T-helper 9 cell (primary cell): ENCODE measurements around the gene POLG2.

Experiments used
- DNase-seq: peaks from one replicate; pipeline ENCODE4 v3.0.0-alpha.2; 2020
- total RNA-seq, 2 donors: gene quantifications; one replicate each; lab custom pipeline; 2026; lab: John Stamatoyannopoulos, UW

POLG2 gene
- 34.2 to 35.0 reads per million in 2 donors for total RNA-seq

DNA sequence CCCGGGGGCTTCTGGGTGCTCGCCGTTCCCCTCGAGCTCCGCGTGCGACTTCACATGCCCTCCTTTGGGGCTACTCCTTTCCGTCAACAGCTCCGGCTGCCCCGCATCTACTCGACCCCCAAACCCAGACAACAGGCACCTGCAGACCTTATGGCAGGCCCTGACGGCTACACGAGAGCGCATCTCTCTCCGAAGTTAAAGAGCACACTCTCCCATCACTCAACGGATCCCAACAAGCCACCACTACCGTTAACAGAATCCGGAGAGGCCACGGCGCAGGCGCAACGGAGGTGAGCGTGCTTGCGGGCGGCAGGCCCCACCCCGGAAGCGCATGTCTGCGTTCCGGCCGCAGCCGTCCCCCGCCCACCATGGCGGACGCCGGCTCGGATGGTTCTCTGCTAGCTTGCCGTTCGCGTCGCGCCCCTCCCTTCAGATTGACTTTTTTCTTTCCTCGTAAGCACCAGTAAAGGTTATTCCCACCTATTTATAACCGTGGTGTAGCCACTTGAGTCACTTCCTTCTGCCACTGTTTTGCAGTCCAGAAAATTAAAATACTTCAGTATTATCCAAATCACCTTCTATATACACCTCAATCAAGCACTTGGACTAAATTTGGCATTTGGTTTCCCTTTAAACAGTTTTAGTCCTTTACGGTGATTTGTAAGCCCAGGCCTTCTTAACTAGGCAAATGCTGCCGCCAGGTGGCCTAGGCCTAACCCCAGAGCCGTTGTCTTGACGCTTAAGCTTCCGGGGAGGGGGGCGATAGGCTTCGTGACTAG lies at the start of gene POLG2:
POLG2 (minus strand) TSS at position 269 of the 779 bp plus-strand sequence; CDS start at position 183, 86 bp downstream.
- peak; percentile 95 for DNase-seq

DNA sequence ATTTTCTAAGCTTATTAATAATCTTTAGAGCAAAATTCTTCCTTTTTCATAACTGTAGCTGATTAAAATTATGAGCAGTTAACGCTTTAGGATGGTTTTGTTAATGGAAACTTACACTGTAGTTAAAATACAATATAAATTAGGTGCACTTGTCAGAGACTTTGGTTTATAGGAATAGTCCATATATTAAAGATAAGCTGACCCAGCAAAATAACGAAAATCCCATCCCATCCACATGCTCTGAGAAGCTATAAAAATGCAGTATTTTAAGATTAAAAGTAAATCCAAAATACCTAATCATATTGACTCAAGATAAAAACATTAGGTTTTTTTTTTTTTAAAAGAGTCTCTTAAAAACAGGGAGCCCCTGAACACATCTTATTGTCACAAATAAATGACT lies 47.9 kb upstream of the POLG2 start:
- no peak for DNase-seq

DNA sequence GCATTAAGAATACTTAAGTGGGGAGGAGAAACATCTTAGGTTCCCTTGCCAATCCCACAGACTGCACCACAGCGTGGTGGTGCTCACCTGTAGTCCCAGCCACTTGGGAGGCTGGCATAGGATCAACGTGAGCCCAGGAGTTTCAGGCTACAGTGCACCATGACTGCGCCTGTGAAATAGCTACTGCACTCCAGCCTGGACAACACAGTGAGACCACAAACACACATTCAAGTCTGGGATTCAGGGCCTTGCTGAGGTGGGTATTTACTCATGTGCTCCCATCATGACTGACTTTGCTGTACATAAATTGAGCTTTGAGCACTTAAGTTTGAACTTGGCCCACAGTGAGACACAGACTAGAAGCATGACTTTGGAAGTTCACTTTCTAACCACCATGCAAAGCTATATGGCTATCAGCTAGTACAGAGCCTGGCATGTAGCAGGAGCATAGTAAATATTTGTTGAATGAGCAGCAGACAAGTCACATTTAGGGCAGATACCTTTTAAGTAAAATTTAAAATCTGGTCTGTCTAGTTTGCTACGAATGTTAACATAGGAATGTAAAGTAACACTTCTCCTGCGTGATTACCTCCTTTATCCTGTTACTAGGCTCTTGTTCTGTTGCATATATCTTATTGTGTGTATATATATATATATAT lies 43.4 kb upstream of the POLG2 start:
- DNase-seq: no peak

DNA sequence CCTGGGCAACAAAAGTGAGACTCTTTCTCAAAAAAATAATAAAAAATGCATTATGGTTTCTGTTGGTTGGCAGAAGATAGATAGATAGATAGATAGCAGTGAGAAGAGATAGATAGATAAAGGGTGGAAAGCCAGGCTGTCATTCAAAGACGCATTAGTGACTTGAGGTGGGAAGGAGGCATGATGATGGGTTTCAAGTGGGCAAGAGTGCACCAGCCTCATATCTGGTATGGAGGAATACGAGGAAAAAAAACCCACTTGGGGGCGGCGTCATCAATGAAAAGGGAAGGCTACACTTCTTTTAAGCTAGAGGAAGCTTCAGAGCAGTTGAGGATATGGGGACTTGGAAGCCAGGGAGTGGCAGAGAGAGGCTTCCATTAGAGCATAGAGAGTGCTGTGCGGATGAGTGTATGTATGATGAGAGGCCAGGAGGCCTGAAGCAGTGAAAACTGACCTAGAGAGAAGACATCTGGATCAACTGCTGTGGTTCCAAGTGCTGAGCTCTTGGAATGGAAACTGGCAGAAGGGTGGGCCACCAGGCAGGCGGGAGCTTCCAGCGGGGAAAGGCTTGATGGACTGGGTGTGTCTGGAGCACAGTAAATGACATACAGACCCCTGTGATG lies 41.8 kb upstream of the POLG2 start:
- no peak for DNase-seq

DNA sequence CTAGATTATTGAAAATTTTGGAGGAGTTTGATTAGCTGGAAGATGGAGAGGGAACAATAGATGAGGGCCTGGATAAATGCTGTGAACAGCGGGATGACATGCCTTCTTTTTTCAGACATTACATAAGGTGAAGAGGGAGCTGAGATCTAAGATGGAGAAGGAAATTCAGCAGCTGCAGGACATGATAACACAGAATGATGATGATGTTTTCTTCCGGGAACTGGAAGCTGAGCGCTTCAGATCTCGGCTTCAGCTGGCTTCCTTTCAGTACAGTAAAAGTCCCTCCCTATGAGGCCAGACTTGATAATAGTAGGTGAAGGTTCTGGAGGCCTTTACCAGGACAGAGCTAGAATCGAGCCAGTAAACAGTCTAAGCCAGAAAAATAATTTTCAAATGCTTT lies 40.6 kb upstream of the POLG2 start:
- no peak for DNase-seq

DNA sequence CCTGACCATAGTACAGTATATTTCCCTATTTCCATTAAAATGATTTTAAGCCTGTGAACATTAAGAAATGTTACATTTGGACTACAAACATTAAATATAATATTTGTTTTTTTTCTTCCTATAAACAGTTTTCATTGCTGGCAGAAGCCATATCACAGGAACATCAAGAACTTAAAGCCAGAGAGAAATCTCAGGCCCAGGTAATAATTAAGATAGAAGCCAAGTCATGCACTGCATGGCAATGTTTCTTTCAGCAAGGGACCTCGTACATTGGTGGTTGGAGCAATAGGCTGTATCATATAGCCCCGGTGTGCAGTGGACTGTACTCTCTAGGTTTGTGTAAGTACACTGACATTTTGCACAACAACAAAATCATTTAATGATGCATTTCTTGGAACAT lies 40.1 kb upstream of the POLG2 start:
- DNase-seq: no peak

DNA sequence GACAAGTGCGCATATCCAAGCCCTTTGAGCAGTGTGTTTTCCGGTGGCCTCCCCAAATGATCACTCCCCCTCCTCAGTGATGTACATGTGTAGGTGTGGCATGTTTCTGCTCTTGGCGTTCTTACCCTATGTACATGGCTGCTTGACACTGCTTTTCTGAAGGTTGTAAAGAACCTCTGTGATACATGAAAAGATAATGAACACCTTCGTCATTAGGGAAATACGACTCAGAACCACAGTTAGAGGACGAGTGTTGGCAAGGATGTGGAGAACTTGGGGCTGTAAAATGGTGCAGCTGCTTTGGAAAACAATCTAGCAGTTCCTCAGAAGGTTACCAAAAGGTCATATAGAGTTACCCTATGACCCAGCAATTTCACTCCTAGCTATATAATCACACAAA lies 38.5 kb upstream of the POLG2 start:
- no peak for DNase-seq

DNA sequence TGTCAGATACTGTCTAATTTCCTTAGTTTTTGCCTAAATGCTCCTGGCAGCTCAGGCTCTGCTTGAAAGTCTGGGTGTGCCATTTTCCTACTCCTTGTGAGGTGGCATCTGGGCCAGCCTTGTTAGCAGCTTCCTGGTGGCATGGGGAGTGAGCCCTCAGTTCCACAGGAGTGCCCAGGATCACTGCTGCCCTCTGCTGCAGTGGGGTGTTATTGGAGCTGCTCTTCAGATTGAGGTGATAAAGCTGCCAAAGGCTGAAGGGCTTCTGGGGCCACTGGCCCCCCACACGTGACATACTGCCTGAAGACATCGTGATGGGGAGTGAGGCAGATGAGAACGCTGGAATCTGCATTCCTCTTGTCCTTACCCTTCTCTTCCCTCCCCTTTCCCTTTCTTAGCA lies 37.3 kb upstream of the POLG2 start:
- no peak for DNase-seq

DNA sequence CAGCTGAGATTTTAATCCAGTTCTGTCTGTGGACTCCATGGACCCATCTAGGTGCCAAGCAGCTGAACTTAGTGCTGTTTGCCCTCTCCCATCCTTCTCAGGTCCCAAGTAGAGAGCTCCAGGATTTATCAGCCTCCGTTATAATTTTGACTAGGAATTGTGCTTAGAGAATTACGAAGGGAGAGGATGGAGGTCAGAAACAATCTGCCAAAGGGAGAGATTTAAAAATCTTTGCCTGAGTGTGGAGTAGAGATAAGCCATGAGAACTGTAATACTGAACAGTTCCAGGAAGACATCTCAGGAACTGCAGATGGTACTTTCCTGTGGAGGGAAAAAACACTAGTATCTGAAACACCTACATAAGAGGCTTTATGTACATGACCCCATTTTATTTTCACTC lies 36.9 kb upstream of the POLG2 start:
- DNase-seq: no peak

DNA sequence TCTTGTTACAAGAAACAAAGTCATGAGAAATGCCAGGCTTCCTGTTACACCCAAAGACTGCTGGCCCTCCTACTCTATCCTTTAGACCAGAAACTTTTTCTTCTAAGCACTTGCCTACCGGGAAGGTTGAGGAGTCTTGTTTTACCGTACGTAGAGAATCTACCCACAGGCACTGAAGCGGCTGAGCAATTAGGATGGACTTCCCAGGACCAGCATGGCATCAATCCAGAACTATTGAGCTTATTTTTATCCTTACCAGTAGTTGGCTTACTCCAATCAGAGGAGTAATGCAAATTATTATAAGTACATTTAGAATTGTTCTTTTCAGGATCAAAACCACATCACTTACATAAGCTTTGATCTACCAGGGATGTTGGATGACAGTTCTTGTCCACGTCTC lies 35.6 kb upstream of the POLG2 start:
- no peak for DNase-seq

DNA sequence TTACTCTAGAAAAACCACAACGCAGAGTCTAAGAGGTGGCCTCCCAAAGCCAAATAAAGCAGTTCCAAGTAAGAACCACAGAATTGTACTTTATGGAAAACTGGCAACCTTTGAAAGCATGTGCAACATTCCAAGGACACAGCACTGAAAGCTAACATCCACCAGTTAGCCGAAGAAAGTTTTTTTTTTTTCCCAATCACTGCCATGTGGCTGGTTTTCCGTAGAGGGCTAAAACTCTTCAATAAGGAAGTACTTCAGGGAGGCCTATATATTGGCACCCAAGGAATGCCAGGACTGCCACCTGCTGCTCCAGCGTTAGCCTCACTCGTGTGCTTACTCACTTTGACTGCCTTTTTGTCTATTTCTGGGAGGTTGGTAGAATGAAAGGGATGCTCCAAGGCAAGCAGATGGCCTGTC lies 35.1 kb upstream of the POLG2 start:
- DNase-seq: no peak

DNA sequence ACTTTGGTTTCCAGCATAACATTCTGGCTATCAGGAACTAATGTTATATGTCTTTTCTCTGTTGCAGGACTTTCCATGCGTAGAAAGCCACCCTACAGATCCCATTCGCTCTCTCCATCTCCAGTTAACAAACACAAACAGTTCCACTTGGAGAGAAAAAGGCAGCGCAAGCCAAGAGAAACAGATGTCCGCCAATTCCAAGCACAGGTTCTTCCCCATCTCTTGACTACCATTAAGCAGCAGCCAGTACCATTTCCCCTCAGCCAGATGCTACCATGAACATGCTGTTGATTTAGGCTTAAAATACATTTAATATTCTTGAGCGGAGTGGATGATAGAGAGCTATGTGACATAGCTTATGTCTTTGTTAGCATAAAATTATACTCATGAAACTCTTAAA lies 32.4 kb upstream of the POLG2 start:
- no peak for DNase-seq

DNA sequence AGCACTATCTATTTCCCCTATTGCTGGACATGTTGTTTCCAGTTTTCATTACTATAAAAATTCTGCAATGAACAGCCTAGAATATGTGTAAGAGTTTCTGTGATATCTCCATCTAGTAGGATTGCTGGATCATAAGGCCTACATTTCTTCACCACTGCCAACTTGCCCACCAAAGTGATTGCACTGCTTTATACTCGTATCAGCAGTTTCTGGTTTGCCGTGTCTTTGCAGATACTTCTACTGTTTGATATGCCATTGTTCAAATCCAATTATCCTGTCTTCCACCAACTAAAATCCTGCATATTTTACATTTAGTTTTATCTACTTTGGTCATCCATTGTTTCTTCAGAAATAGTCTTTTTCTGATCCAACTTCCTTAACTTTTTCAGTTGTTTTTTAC lies 31.1 kb upstream of the POLG2 start:
- no peak for DNase-seq

DNA sequence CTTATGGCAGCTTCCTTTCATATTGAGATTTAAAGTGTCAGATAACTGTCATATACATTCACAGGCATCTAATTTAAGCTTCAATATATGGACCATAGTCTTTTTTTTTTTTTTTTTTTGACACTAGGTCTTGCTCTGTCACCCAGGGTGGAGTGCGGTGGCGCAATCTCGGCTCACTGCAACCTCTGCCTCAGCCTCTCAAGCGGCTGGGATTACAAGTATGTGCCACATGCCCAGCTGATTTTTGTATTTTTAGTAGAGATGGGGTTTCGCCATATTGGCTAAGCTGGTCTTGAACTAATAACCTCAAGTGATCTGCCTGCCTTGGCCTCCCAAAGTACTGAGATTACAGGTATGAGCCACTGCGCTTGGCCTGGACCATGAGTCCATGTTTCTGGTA lies 23.5 kb upstream of the POLG2 start:
- no peak for DNase-seq

DNA sequence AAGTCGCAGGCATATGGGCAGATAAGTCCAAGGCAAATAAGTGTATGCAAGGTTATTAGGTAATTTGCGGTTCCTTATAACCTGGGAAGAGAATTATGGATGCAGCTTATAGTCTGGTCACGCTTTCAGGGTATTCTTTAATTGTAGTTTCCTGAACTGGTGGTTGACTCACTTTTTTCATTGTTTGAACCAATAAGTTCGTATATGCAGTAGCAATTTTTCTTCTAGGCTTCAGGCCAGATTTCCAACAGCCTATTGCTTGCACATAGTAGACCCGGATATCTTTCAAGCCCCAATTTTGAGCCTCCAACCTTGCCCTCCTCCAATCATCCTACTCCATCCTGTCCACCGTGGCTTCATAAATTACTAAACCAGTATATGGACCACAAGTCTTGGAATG lies 22.7 kb upstream of the POLG2 start:
- DNase-seq: no peak

DNA sequence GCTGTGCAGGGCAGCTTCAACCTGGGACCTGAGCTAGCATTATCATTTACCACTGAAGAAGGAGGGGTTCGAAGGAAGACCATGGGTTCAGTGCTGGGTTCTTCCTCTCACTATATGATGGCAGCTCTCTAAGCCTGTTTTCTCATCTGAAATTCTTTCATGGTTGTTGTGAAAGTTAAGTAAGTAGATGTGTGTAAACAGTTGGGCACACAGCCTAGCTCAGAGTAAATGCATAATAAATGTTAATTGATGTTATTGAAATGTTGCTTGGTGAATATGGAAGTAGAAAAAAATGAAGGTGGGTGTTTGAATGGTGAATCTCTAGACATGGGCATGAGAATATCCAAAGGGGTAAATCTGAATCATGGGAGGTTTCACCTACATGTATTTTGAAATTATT lies 19.0 kb upstream of the POLG2 start:
- DNase-seq: no peak

DNA sequence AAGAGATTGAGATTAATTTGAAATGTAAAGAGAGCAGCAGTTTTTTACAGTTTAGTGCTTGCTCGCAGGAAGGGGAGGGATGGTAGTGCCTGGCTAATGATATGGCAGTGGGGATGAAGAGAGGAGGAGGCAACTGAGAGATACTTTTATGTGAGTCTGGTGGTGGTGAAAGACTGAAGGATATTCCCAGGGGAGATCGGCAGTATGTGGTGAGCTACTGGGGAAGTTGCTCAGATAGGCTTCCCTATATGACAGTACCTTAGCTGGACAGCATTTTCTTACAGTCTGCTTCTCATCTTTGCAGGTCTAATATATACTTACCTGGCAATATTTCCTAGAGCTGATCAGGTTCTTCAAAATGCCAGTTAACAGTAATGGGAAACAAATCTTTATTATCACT lies 18.6 kb upstream of the POLG2 start:
- DNase-seq: no peak

DNA sequence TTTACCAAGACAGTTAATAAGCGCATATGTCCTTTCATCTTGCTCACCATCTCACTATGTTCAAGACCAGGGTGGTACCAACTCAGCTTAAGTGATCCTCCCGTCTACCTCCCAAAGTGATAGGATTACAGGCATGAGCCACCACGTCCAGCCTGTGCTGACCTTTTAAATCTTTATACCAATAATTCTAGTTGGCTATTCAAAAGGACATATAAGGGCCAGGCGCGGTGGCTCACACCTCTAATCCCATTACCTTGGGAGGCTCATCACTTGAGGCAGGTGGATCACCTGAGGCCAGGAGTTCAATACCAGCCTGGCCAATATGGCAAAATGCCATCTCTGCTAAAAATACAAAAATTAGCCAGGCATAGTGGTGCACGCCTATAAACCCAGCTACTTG lies 12.3 kb upstream of the POLG2 start:
- no peak for DNase-seq

DNA sequence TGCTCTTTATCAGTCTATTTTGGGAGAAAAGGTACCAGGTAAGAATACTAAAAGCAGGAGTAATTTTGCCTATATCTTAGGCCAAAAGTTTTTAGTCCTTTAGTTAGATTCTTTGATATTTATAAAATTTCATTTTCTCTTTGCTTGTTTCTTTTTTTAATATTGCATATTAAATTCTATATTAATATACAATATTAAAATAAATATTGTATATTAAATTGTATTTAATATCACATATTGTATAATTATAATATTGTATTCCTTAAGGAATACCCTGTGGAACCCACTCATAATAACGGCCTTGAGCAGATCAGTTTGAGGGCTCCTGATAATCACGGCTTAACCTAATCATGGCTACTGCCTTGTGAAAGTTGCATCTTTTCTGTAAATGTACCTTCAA lies 11.8 kb upstream of the POLG2 start:
- no peak for DNase-seq

DNA sequence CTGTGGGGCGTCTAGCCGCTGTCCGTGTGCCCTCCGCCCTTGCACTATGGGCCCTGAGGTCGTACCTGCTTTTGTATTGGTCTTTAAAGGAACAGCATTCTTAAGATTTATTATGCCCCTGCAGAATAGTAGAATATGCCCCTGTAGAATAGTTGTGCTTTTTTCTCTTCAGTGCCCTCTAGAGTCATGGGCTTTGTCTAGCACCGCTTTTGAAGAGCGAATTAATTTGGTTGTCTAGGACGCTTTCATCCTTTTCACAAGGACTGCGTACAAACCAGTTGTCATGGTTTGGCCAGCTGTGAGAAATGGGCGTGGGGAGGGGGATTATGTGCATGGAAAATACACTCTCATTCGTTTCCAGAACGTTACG lies 10.5 kb upstream of the POLG2 start:
- no peak for DNase-seq

DNA sequence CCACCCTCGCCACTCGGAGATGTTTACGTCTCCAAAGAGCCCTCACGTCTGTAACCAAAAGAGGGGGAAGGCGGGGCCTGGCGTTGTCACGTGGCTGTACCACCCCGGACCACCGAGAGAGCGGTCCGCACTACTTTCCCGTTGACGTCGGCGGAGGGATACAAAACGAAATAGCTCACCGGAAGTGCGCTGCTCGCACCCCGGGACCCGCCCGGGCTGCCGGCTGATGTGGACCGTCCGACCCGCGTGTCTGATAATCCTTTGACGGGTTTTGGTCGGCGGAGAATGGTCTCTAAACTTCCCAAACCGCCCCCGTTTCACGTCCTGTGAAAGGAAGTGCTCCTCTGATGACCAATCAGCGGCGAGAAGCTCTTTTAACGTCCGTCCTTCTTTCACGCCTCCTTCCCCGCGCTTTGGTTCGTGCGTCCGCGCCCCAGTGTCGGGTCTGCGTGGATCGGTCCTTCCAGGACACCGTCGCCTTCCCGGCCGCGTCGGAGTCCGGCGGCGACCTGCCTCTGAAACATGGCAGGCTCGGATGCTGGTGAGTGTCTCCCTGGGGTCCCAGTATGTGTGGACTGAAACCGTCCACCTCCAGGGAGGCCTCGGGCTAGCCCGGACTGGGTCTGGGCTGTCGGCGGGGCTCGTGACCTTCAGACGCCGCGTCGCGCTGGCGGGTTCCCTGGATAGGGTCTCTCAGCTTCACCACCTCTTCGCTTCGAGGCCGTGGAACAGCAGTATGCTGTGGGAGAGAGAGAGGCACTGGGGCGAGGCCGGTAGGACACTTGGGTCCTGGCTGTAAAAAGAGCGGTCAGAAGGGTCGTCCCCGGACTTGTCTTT lies 9.9 kb upstream of the POLG2 start, which contains the start of gene CEP95:
CEP95 (plus strand) TSS at position 402 of the 837 bp plus-strand sequence; CDS start at position 523, 121 bp downstream.
- DNase-seq: peak; percentile 91

DNA sequence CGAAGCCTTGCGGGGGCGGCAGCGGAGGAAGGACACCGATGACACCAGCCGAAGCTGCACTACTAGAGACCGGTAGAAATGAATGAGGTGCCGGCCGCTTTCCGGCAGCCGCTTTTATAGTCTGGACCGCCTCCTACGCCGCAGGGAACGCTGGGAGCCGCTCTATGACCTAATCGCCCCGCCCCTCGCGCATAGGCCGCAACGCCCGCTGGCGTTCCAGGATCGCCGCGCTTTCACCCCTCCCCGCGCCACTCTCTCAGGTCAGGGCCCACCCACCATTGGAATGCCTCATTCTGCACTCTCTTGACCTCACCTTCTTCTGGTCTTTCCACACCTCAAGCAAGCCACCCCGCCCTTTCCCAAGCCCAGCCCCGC lies 9.3 kb upstream of the POLG2 start, which contains the start of gene DDX5:
DDX5 (minus strand) TSS at position 89 of the 375 bp plus-strand sequence. CDS start 170 bp downstream, outside the sequence.
- peak; percentile 94 for DNase-seq
